Mucosa of stomach (tissue), 1 donor: ENCODE results near the gene GLB1L3.
"Not testable (repeated sequence)": the region's sequence is repeated elsewhere in the genome, so short reads cannot be mapped to it uniquely, and the experiment has no call there.

Experiments used
- H3K27me3 ChIP-seq: one replicate; pipeline ENCODE4 v1.7.0; 2013; ENCODE audit warnings: mild to moderate bottlenecking, low read length; ENCODE audit not compliant: control insufficient read depth, insufficient read depth
- H3K36me3 ChIP-seq: one replicate; pipeline ENCODE4 v1.7.0; 2013; ENCODE audit warnings: low read length; ENCODE audit not compliant: control insufficient read depth, insufficient read depth
- H3K4me1 ChIP-seq: one replicate; pipeline ENCODE4 v1.7.0; 2013; ENCODE audit warnings: mild to moderate bottlenecking, low read length; ENCODE audit not compliant: control insufficient read depth, insufficient read depth
- H3K4me3 ChIP-seq: one replicate; pipeline ENCODE4 v1.7.0; 2013; ENCODE audit warnings: low read length
- H3K9ac ChIP-seq: one replicate; pipeline ENCODE4 v1.7.0; 2013; ENCODE audit warnings: mild to moderate bottlenecking, low read length, moderate library complexity
- H3K9me3 ChIP-seq: one replicate; pipeline ENCODE4 v1.7.0; 2013; ENCODE audit warnings: mild to moderate bottlenecking, low read length, moderate library complexity; ENCODE audit not compliant: control insufficient read depth
- donor health status: Pancreatic carcinoma.

Gene GLB1L3

DNA sequence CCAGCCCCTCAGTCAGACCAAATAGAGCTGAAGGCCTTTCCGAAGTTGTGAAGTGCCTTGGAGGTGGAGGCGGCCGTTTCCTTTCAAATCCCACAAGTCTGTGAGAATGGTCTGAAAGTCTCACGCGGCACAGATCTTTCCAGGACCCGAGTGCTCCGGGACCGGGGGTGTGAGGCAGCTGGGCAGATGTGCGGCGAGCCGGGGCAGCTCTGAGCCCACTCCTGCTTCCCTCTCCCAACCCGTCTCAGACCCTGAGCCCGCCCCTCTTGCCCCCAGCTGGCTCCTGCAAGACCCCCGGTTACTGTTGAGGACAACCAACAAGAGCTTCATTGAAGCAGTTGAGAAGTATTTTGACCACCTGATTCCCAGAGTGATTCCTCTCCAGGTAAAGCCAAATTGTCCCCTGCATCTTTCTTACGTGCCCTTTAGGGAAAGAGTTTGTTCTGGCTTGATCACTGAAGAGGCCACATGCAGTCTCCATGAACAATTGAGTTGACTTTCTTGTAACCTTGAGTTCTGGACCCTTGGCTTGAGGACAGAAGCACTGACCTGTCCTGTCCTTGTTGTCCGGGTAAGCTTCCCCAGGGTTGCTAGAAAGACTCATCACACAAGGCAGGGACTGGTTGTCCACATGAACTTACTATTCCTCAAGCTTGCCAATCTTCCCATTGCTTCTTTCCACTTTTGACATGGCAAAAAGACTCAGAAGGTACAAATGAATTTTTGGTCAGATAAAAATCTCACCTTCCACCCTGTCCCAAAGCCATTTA, 7.5 kb downstream of the GLB1L3 start:
- H3K4me3 ChIP-seq = no peak overlapping the region
- no peaks in the 10 kb centered on the region for H3K36me3 ChIP-seq
- no peaks in the 10 kb centered on the region for H3K4me1 ChIP-seq
- no peak overlapping the region for H3K9ac ChIP-seq
- no peaks in the 10 kb centered on the region for H3K9me3 ChIP-seq
- peaks cover 6% of the 10 kb centered on the region for H3K27me3 ChIP-seq

GRCh38 chr11:134284349-134284748, 8.2 kb downstream of the GLB1L3 start:
- not testable (repeated sequence) for H3K9me3 ChIP-seq, H3K27me3 ChIP-seq, H3K36me3 ChIP-seq, H3K9ac ChIP-seq, H3K4me1 ChIP-seq, H3K4me3 ChIP-seq

DNA sequence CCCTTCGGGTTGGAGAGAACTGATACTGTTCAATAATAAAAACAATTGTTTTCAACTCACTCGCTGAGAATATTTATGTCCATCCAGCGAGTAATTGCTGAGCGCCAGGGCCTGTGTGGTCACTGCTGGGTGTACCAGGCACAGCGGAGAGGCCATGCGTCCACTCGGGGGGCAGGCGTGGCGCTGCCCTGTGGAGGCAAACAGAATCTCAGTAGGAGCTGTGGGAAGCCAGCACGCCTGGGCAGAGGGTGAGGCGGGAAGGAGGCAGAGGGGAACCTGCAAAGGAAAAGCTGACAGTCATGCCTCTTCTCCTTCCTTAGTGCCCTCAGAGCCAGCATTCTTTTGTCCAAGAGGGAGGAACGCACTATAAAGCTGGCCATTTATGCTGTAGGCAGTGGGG, 11.4 kb downstream of the GLB1L3 start:
- Histone ChIP-seq H3K9ac (no peak overlapping the region), H3K4me1 (no peaks in the 10 kb centered on the region), H3K4me3 (no peak overlapping the region), H3K36me3 (no peaks in the 10 kb centered on the region), H3K27me3 (no peaks in the 10 kb centered on the region), H3K9me3 (no peaks in the 10 kb centered on the region)

- Histone ChIP-seq H3K9me3 (no peaks in the 10 kb centered on the region), H3K4me1 (no peaks in the 10 kb centered on the region), H3K9ac (no peak overlapping the region), H3K27me3 (no peaks in the 10 kb centered on the region), H3K36me3 (no peaks in the 10 kb centered on the region), H3K4me3 (no peak overlapping the region)
These were observed 12.3 kb downstream of the GLB1L3 start for GRCh38 chr11:134288486-134288885.

- no peak overlapping the region for H3K9ac ChIP-seq
These were observed 13.0 kb downstream of the GLB1L3 start for GRCh38 chr11:134289167-134289566.

DNA sequence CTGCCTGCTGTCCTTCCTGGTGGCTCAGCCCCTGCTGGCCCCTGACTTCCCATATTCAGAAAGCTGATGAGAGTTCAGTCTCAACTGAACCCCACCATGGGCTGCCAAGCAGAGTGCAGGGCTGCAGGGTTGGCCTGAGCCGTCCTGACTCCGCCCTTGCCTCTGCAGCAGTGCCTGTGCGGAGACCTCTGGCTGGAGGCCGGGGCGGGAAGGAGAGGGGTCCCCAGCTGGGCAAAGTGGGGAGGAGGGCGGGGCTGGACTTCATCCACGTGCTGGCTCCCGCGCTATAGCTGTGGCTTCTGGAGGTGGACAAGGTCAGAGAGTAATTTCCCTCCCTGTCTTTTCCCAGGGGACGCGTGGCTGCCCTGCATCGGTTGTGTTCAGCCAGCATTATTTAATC, 13.6 kb downstream of the GLB1L3 start:
- no peak overlapping the region for H3K4me3 ChIP-seq
- no peaks in the 10 kb centered on the region for H3K27me3 ChIP-seq
- H3K36me3 ChIP-seq = no peaks in the 10 kb centered on the region
- H3K9me3 ChIP-seq = no peaks in the 10 kb centered on the region
- no peaks in the 10 kb centered on the region for H3K4me1 ChIP-seq
- no peak overlapping the region for H3K9ac ChIP-seq

More at GRCh38 chr11:134289167-134289566, 13.0 kb downstream of the GLB1L3 start:
- H3K4me3 ChIP-seq = no peak overlapping the region
- no peaks in the 10 kb centered on the region for H3K27me3 ChIP-seq
- H3K36me3 ChIP-seq = no peaks in the 10 kb centered on the region
- no peaks in the 10 kb centered on the region for H3K9me3 ChIP-seq
- no peaks in the 10 kb centered on the region for H3K4me1 ChIP-seq

DNA sequence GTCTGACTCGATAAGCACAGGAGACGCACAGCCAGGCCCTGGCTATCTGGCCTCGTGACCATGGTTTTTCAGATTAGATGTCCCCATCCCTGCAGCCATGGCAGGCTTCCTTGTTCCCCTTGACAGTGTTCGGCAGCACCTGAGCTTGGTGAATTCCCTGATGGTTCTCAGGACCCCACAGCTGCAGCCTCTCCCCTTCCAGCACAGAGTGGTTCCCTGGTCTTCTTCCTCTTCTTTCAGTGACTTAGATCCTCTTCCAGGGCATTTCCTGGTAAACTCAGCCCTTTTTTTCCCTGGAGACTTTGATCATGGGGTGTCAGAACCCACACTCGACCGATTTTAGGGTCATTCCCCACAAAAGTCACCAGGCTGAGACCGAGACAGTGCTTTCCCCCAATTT, 14.5 kb downstream of the GLB1L3 start:
- Histone ChIP-seq H3K9me3 (no peaks in the 10 kb centered on the region), H3K27me3 (no peaks in the 10 kb centered on the region), H3K4me3 (no peak overlapping the region), H3K36me3 (no peaks in the 10 kb centered on the region), H3K9ac (no peak overlapping the region), H3K4me1 (no peaks in the 10 kb centered on the region)

DNA sequence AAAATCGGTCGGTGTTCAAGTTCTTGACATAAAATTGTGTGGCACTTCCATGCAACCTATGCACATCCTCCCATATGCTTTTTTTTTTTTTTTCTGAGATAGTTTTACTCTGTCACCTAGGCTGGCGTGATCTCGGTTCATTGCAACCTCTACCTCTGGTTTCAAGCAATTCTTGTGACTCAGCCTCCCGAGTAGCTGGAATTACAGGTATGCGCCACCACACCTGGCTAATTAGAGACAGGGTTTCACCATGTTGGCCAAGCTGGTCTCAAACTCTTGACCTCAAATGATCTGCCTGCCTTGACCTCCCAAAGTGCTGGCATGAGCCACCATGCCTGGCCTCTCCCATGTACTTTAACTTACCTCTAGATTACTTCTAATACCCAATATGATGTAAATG, 15.0 kb downstream of the GLB1L3 start:
- no peaks in the 10 kb centered on the region for H3K27me3 ChIP-seq
- H3K4me3 ChIP-seq = no peak overlapping the region
- no peaks in the 10 kb centered on the region for H3K9me3 ChIP-seq
- H3K36me3 ChIP-seq = no peaks in the 10 kb centered on the region
- no peaks in the 10 kb centered on the region for H3K4me1 ChIP-seq
- no peak overlapping the region for H3K9ac ChIP-seq

DNA sequence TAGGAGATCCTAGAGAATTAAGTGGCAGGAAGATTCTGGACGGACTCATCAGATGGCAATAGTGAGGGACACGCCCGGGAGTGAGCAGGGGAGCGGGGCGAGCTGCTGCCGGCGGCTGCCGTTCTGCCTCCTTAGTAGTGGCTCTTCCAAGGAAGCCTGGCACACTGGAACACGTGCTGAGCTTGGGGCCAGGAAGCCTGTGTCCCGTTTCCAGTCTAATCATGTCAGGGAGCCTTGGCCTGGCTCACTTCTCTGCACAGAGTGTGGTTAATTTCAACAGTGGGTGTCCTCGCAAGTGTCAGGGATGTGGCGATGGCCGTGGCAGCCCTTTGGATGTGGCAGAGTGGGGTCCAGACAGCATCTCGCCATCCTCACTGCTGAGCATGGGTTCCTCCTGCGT, 16.5 kb downstream of the GLB1L3 start:
- Histone ChIP-seq H3K27me3 (no peaks in the 10 kb centered on the region), H3K9ac (no peak overlapping the region), H3K9me3 (no peaks in the 10 kb centered on the region), H3K4me1 (no peaks in the 10 kb centered on the region), H3K4me3 (no peak overlapping the region), H3K36me3 (no peaks in the 10 kb centered on the region)

DNA sequence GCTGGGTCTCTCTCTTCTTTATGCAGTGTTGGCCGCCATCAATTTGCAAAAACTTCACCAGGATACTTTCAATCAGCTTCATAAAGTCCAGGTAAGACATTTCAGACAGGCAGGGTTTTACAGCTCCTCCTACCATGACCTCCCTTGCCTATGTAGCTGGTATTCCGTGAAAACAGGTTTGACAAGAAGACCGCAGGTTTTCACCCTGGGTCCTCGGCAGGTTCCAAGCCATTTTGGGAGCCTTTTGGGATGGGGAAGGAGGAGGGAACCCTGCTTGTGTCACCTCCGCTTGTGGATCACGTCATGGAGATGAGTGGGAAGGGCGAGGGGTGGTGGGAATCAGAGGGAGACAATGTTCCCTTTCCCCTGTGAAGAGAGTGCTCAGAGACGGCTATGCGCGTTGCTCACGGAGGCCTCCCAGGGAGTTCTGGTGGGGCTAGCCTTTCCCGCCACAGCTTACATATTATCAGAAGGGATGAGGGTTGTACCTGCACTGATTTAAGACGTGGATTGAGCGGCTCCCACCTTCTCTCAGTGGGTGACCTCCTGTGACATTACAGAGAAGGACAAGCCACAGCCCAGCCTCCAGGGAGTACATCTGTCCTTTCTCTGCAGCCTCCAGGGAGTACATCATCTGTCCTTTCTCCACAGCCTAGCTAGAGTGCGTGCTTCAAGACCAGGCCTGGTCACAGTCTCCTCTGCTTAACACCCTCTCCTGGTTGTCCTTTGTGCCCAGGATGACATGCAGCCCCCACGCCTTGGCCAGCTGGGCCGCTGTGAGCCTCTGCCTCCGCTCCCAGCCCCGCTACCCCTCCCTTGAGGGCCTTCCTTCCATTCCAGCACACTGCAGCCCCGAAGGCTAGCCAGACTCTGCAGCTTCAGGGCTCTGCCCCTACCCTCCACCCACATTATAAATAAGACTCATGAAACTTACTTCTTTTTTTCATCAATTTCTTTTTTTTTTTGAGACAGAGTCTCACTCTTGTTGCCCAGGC, 17.2 kb downstream of the GLB1L3 start:
- Histone ChIP-seq H3K36me3 (no peaks in the 10 kb centered on the region), H3K27me3 (no peaks in the 10 kb centered on the region), H3K4me3 (no peak overlapping the region), H3K4me1 (no peaks in the 10 kb centered on the region), H3K9me3 (no peaks in the 10 kb centered on the region), H3K9ac (no peak overlapping the region)

- Histone ChIP-seq H3K9me3 (no peaks in the 10 kb centered on the region), H3K4me3 (no peak overlapping the region), H3K4me1 (no peaks in the 10 kb centered on the region), H3K9ac (no peak overlapping the region), H3K27me3 (no peaks in the 10 kb centered on the region), H3K36me3 (no peaks in the 10 kb centered on the region)
These were observed 18.5 kb downstream of the GLB1L3 start for GRCh38 chr11:134294664-134295063.

DNA sequence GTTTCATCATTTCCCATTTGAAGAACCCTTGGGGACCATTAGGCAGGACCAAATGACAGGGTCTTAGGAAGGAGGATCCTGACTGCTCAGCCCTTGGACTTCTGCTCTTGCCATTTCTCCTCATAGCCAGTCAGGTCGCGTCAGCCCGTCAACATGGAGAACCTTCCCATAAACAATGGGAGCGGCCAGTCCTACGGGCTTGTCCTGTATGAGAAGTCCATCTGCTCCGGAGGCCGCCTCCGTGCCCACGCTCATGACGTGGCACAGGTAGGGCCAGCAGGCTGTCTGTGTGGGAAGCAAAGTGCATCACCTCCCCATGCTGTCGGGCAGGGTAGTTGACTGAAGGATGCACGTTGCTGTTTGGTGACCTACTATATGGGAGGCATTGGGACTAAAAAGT, 36.0 kb downstream of the GLB1L3 start:
- Histone ChIP-seq H3K36me3 (no peaks in the 10 kb centered on the region), H3K27me3 (no peaks in the 10 kb centered on the region), H3K9me3 (no peaks in the 10 kb centered on the region), H3K4me3 (no peak overlapping the region), H3K9ac (no peak overlapping the region), H3K4me1 (no peaks in the 10 kb centered on the region)
